CD4-positive, alpha-beta T cell (primary cell): ENCODE results near the gene SLC4A1. TPM values are rescaled to one million over a fixed set of nuclear protein-coding genes. Genes with fewer than 3 reads are reported as not detected.
A peak's percentile ranks its signal among the peaks of the same experiment; 100 is the strongest.

Source experiments
- ATAC-seq: fragments of 200-7000 bp; cut with Tn5 transposase; one replicate; pipeline ENCODE4 v1.10.0; 2022; ENCODE audit warnings: mild to moderate bottlenecking; ENCODE audit not compliant: poor library complexity
- CTCF ChIA-PET: fragments of 350-600 bp; sonication (Branson Sonifier 250); formaldehyde crosslinking; loops from one replicate; lab custom pipeline; 2021; ENCODE audit warnings: antibody characterized with exemption, inconsistent platforms; lab: Charles Lee
- POLR2A ChIA-PET: fragments of 350-600 bp; sonication (Branson Sonifier 250); formaldehyde crosslinking; loops from one replicate; lab custom pipeline; 2021; ENCODE audit warnings: antibody characterized with exemption, inconsistent platforms; lab: Charles Lee
- DNase-seq, 14 experiments: peaks; one replicate each; pipeline ENCODE4 v3.0.0-alpha.2; 2013 to 2020; ENCODE audit warnings: mixed read lengths in 2 of 14
- H3K27ac ChIP-seq, 2 donors: one replicate each; pipeline versions ENCODE4 v1.5.1 to v1.7.0; 2013; ENCODE audit warnings: low read length in 2 of 2, low read depth in 1 of 2, mild to moderate bottlenecking in 1 of 2
- H3K27me3 ChIP-seq, 2 experiments: 1 replicate in 1 of 2; 2 replicates in 1 of 2; pipeline versions ENCODE4 v1.6.1 to v1.7.0; 2013; ENCODE audit warnings: low read length in 2 of 2, control low read depth in 1 of 2, mild to moderate bottlenecking in 1 of 2, moderate library complexity in 1 of 2; ENCODE audit not compliant: insufficient read depth in 2 of 2, control insufficient read depth in 1 of 2
- H3K36me3 ChIP-seq: one replicate; pipeline ENCODE4 v1.6.1; 2013; ENCODE audit warnings: low read length, control low read depth; ENCODE audit not compliant: insufficient read depth
- H3K4me1 ChIP-seq: one replicate; pipeline ENCODE4 v1.6.1; 2013; ENCODE audit warnings: low read length, control low read depth; ENCODE audit not compliant: insufficient read depth
- H3K4me3 ChIP-seq: one replicate; pipeline ENCODE4 v1.5.1; 2013; ENCODE audit warnings: mild to moderate bottlenecking, low read length, moderate library complexity
- H3K9me3 ChIP-seq, 2 experiments: 1 replicate in 1 of 2; 2 replicates in 1 of 2; pipeline versions ENCODE4 v1.6.1 to v1.7.0; 2013; ENCODE audit warnings: low read length in 2 of 2, mild to moderate bottlenecking in 2 of 2, control low read depth in 1 of 2, moderate library complexity in 1 of 2; ENCODE audit not compliant: control insufficient read depth in 1 of 2, insufficient read depth in 1 of 2
- H3K27ac Mint-ChIP-seq: one replicate; pipeline ENCODE4 v1.8.0; 2020; ENCODE audit warnings: mixed read lengths
- H3K27me3 Mint-ChIP-seq: one replicate; pipeline ENCODE4 v1.8.0; 2021; ENCODE audit warnings: mixed read lengths
- H3K36me3 Mint-ChIP-seq: one replicate; pipeline ENCODE4 v1.8.0; 2021; ENCODE audit warnings: low read depth, mixed read lengths
- H3K4me1 Mint-ChIP-seq: one replicate; pipeline ENCODE4 v1.8.0; 2021; ENCODE audit warnings: low read depth, mixed read lengths
- H3K4me3 Mint-ChIP-seq: one replicate; pipeline ENCODE4 v1.8.0; 2020; ENCODE audit warnings: mild to moderate bottlenecking, mixed read lengths
- H3K9me3 Mint-ChIP-seq: one replicate; pipeline ENCODE4 v1.8.0; 2020; ENCODE audit warnings: mixed read lengths
- CTCF ChIP-seq: fragments of 200-600 bp; IDR thresholded peaks from one replicate; pipeline ENCODE4 v1.8.0; 2022; ENCODE audit warnings: antibody characterized with exemption, mild to moderate bottlenecking
- intact Hi-C, 2 experiments: fragments of 100-400 bp; cut with DNase I in 1 of 2; cut with micrococcal nuclease in 1 of 2; formaldehyde crosslinking; loops; one replicate each; pipeline versions ENCODE4 v1.15.1 to v1.9.0; 2023 to 2025; cut with DNase I, micrococcal nuclease
- total RNA-seq, 174 experiments: library from RNA in 2 of 174; stranded (reverse) in 2 of 174; gene quantifications; one replicate each; pipeline ENCODE4 v1.2.3 and lab custom pipeline; 2021 to 2026

The SLC4A1 gene
- total RNA-seq, 2 experiments from 2014 or later, result not detected

- peak within 1 kb of the TSS; percentile 92 for H3K27ac Mint-ChIP-seq
- H3K27me3 Mint-ChIP-seq, result no peaks in the 10 kb centered on the region
- ChIA-PET CTCF (interaction anchor here (0.6 to 2.5 kb wide), 8 partner anchors 10 to 126 kb away, joined by 3 to 30 read pairs (median 4); partner anchors contain the start of genes GRN, SLC25A39 and TMUB2), POLR2A (interaction anchor here (0.7 to 10.5 kb wide), 17 partner anchors 8 to 932 kb away, joined by 3 to 181 read pairs (median 12); partner anchors contain the start of genes ATXN7L3, GRN, HDAC5 and HEXIM1)
- no peaks in the 10 kb centered on the region for H3K9me3 Mint-ChIP-seq
- ATAC-seq, result peak; percentile 41
- H3K4me3 Mint-ChIP-seq, result peak within 1 kb of the TSS; percentile 97
- Histone ChIP-seq H3K27ac (peak within 1 kb of the TSS; percentile 73 to 91), H3K4me3 (peak within 1 kb of the TSS; percentile 86), H3K9me3 (no peaks in the 10 kb centered on the region), H3K36me3 (peaks cover 17% of the 10 kb centered on the region), H3K4me1 (peaks cover 52% of the 10 kb centered on the region), H3K27me3 (no peaks in the 10 kb centered on the region)
- H3K4me1 Mint-ChIP-seq, result peaks cover 47% of the 10 kb centered on the region
- H3K36me3 Mint-ChIP-seq, result peaks cover 53% of the 10 kb centered on the region
- peak in 13 of 14 experiments; percentile 59 to 92 (median 78) for DNase-seq
- intact Hi-C loops, result loop anchor here in 1 of 2 experiments (2.0 kb wide), 3 partner anchors 21 to 105 kb away; partner anchors contain the start of genes ATXN7L3 and SLC25A39
- no peak for TF ChIP-seq CTCF
These were observed 48.2 kb downstream of the SLC4A1 start, which contains the start of gene UBTF for GRCh38 chr17:44219616-44220212. Gene UBTF, minus strand, starts transcription at chr17:44219675. Its CDS starts 1,446 bp downstream, at chr17:44218229.

GRCh38 chr17:44219108-44219615 is 48.8 kb downstream of the SLC4A1 start:
- POLR2A ChIA-PET, result interaction anchor here (0.8 to 10.5 kb wide), 13 partner anchors 8 to 933 kb away, joined by 3 to 181 read pairs (median 34); partner anchors contain the start of genes ATXN7L3, GRN, HDAC5 and HEXIM1
- Mint-ChIP-seq H3K27ac (no peak overlapping the region), H3K4me1 (peaks cover 52% of the 10 kb centered on the region), H3K9me3 (no peaks in the 10 kb centered on the region), H3K36me3 (peaks cover 59% of the 10 kb centered on the region), H3K4me3 (peak overlapping the region; percentile 45), H3K27me3 (no peaks in the 10 kb centered on the region)
- Histone ChIP-seq H3K27me3 (no peaks in the 10 kb centered on the region), H3K4me3 (peak overlapping the region; percentile 22), H3K27ac (peak overlapping the region in 1 of 2 donors; percentile 77), H3K36me3 (peaks cover 22% of the 10 kb centered on the region), H3K4me1 (peaks cover 57% of the 10 kb centered on the region), H3K9me3 (no peaks in the 10 kb centered on the region)
- DNase-seq, result peak in 12 of 14 experiments; percentile 51 to 91 (median 69)
- intact Hi-C loops, result loop anchor here in 1 of 2 experiments (2.0 kb wide), 1 partner anchor 20 kb away; the partner anchor contains the start of gene ATXN7L3
- CTCF ChIA-PET, result interaction anchor here (0.6 to 2.5 kb wide), 8 partner anchors 9 to 126 kb away, joined by 3 to 30 read pairs (median 4); partner anchors contain the start of genes GRN, SLC25A39 and TMUB2
- peak; percentile 51 for ATAC-seq
- TF ChIP-seq CTCF, result peak; percentile 0

GRCh38 chr17:44218344-44219107 is 49.4 kb downstream of the SLC4A1 start:
- peaks cover 58% of the 10 kb centered on the region for H3K4me1 Mint-ChIP-seq

More at GRCh38 chr17:44218344-44219107, 49.4 kb downstream of the SLC4A1 start:
- TF ChIP-seq CTCF, result peak; percentile 76
- Histone ChIP-seq H3K4me1 (peaks cover 64% of the 10 kb centered on the region), H3K36me3 (peaks cover 29% of the 10 kb centered on the region), H3K4me3 (peak overlapping the region; percentile 71), H3K9me3 (no peaks in the 10 kb centered on the region), H3K27ac (peak overlapping the region; percentile 62 to 66), H3K27me3 (no peaks in the 10 kb centered on the region)
- Mint-ChIP-seq H3K4me3 (peak overlapping the region; percentile 84), H3K36me3 (peaks cover 65% of the 10 kb centered on the region), H3K9me3 (no peaks in the 10 kb centered on the region), H3K27me3 (no peaks in the 10 kb centered on the region), H3K27ac (peak overlapping the region; percentile 86)
- intact Hi-C loops, result loop anchor here (1.0 to 2.0 kb wide), 2 partner anchors 8 to 20 kb away; partner anchors contain the start of gene ATXN7L3 (in 1 of the 2)
- peak; percentile 77 to 96 (median 88) for DNase-seq
- ChIA-PET CTCF (interaction anchor here (0.8 to 2.5 kb wide), 11 partner anchors 9 to 133 kb away, joined by 3 to 30 read pairs (median 7); partner anchors contain the start of genes GRN, HDAC5, SLC25A39 and TMUB2), POLR2A (interaction anchor here (0.6 to 10.5 kb wide), 13 partner anchors 7 to 136 kb away, joined by 3 to 181 read pairs (median 34); partner anchors contain the start of genes ATXN7L3, GRN, HDAC5 and RUNDC3A)
- ATAC-seq, result peak; percentile 41
